Thyroid gland (tissue), 4 donors: ENCODE measurements around the gene EDIL3.

Source experiments
- POLR2A ChIP-seq, 2 donors: fragments of 450-650 bp; IDR thresholded peaks; one replicate each; pipeline ENCODE4 v1.6.1; 2017; ENCODE audit warnings: antibody characterized with exemption in 2 of 2, mild to moderate bottlenecking in 2 of 2, moderate library complexity in 1 of 2
- TF ChIP-seq, protein P1 (sequence below), 6 experiments: fragments of 200-600 bp in 3 of 6; fragments of 450-650 bp in 3 of 6; sonication (generic) in 3 of 6; IDR thresholded peaks; one replicate each; pipeline ENCODE4 v1.5.1; 2016 to 2019; ENCODE audit warnings: antibody characterized with exemption in 6 of 6, mild to moderate bottlenecking in 2 of 6, inconsistent platforms in 1 of 6, moderate library complexity in 1 of 6

DNA sequence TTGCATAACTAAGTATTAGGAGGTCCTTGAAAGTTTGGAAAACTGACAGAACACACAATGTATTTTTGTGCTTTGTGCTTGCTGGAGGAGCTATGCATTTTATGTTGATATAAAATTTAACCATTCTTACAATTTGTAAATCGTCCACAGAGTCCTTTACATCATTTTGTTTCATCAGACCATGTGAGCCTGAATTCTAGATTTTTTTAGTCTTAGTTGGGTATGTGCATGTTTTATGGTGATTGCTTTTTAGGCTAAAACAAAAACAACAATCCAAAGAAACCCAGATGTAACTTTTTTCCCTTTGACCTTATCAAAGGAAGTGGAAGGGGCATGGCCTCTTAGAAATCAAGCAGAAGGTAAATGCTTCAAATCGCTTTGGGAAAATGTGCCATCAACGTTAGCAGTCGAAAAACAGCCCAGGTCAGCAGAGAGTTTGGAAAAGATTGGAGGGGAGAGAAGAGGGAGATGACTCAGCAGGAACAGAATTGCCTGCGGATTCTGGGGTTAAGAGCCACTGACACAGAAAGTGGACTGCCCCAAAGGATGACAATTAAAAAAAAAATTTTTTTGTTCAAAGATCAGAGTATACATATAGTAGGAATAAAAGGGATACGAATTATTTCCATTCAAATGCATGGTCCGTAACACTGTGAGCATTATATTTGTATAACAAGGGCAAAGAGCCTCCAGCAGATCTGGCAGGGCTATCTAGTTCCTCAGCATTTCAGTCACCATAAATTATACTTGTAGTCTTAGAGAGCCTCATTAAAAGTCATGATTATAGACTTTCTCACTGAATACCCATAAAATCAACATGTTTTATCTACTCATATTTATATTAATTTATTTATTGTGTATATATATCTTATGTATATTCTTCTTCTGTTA, 410.5 kb downstream of the EDIL3 start:
- no peak for TF ChIP-seq POLR2A (IDR thresholded peaks at IDR 0.05)
- TF ChIP-seq, protein P1, sequence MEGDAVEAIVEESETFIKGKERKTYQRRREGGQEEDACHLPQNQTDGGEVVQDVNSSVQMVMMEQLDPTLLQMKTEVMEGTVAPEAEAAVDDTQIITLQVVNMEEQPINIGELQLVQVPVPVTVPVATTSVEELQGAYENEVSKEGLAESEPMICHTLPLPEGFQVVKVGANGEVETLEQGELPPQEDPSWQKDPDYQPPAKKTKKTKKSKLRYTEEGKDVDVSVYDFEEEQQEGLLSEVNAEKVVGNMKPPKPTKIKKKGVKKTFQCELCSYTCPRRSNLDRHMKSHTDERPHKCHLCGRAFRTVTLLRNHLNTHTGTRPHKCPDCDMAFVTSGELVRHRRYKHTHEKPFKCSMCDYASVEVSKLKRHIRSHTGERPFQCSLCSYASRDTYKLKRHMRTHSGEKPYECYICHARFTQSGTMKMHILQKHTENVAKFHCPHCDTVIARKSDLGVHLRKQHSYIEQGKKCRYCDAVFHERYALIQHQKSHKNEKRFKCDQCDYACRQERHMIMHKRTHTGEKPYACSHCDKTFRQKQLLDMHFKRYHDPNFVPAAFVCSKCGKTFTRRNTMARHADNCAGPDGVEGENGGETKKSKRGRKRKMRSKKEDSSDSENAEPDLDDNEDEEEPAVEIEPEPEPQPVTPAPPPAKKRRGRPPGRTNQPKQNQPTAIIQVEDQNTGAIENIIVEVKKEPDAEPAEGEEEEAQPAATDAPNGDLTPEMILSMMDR (IDR thresholded peaks at IDR 0.05), result no peak
